GM23338 (cell line): Measurements from ENCODE around the gene NOC2L. TPM values are rescaled to one million over a fixed set of nuclear protein-coding genes. Genes with fewer than 3 reads are reported as not detected.

Experiments
- ATAC-seq: fragments of 200-7000 bp; cut with Tn5 transposase; 3 replicates; pipeline ENCODE4 v1.9.1; 2020
- DNase-seq: peaks from one replicate; pipeline ENCODE4 v3.0.0-alpha.2; 2015; ENCODE audit warnings: low spot score
- H2AFZ ChIP-seq: fragments of 200-600 bp; sonication (generic); 2 replicates; pipeline ENCODE4 v1.8.0; 2016; ENCODE audit warnings: antibody characterized with exemption, mild to moderate bottlenecking, moderate library complexity
- H3F3A ChIP-seq: fragments of 200-600 bp; sonication (generic); replicated peaks from 2 replicates; pipeline ENCODE4 v1.8.0; 2017; ENCODE audit warnings: antibody characterized with exemption, mixed run types, low read depth
- H3K27ac ChIP-seq: fragments of 200-600 bp; sonication (generic); 2 replicates; pipeline ENCODE4 v1.6.1; 2016; ENCODE audit warnings: low read depth
- H3K27me3 ChIP-seq: fragments of 200-600 bp; sonication (generic); 2 replicates; pipeline ENCODE4 v1.8.0; 2016; ENCODE audit warnings: mild to moderate bottlenecking, mixed run types, moderate library complexity; ENCODE audit not compliant: insufficient read depth
- H3K36me3 ChIP-seq: fragments of 200-600 bp; sonication (generic); 2 replicates; pipeline ENCODE4 v1.8.0; 2016; ENCODE audit warnings: mild to moderate bottlenecking; ENCODE audit not compliant: insufficient read depth
- H3K4me1 ChIP-seq: fragments of 200-600 bp; sonication (generic); 2 replicates; pipeline ENCODE4 v1.8.0; 2016; ENCODE audit warnings: mild to moderate bottlenecking, moderate library complexity; ENCODE audit not compliant: insufficient read depth
- H3K4me2 ChIP-seq: fragments of 200-600 bp; sonication (generic); 2 replicates; pipeline ENCODE4 v1.7.1; 2017; ENCODE audit warnings: mixed run types
- H3K4me3 ChIP-seq: fragments of 200-600 bp; sonication (generic); 2 replicates; pipeline ENCODE4 v1.6.1; 2016; ENCODE audit warnings: mixed run types
- H3K79me2 ChIP-seq: fragments of 200-600 bp; sonication (generic); replicated peaks from 2 replicates; pipeline ENCODE4 v1.8.0; 2017; ENCODE audit warnings: mild to moderate bottlenecking; ENCODE audit not compliant: insufficient read depth
- H3K9me2 ChIP-seq: fragments of 200-600 bp; sonication (generic); 2 replicates; pipeline ENCODE4 v1.8.0; 2017; ENCODE audit not compliant: insufficient read depth
- H4K20me1 ChIP-seq: fragments of 200-600 bp; sonication (generic); replicated peaks from 2 replicates; pipeline ENCODE4 v1.8.0; 2017; ENCODE audit warnings: mild to moderate bottlenecking; ENCODE audit not compliant: insufficient read depth
- H3K27ac Mint-ChIP-seq: 2 replicates; pipeline ENCODE4 v1.8.0; 2020; ENCODE audit warnings: inconsistent platforms, mild to moderate bottlenecking, moderate library complexity, mixed read lengths
- H3K27me3 Mint-ChIP-seq: 3 replicates; pipeline ENCODE4 v1.8.0; 2022; ENCODE audit warnings: low read depth, mild to moderate bottlenecking, moderate library complexity, mixed read lengths, inconsistent platforms; ENCODE audit not compliant: insufficient read depth, poor library complexity
- H3K36me3 Mint-ChIP-seq: 3 replicates; pipeline ENCODE4 v1.8.0; 2021; ENCODE audit warnings: low read depth, mild to moderate bottlenecking, inconsistent platforms, moderate library complexity, mixed read lengths
- H3K4me1 Mint-ChIP-seq: 3 replicates; pipeline ENCODE4 v1.8.0; 2020; ENCODE audit warnings: mild to moderate bottlenecking, inconsistent platforms, mixed read lengths
- H3K4me3 Mint-ChIP-seq: 3 replicates; pipeline ENCODE4 v1.8.0; 2021; ENCODE audit warnings: moderate library complexity, mild to moderate bottlenecking, inconsistent platforms, mixed read lengths
- H3K9me3 Mint-ChIP-seq: 3 replicates; pipeline ENCODE4 v1.8.0; 2020; ENCODE audit warnings: moderate library complexity, mild to moderate bottlenecking, inconsistent platforms, mixed read lengths
- CREB1 ChIP-seq: fragments of 250-450 bp; sonication (Bioruptor Pico); IDR thresholded peaks from 2 replicates; pipeline ENCODE4 v1.5.0; 2020; ENCODE audit warnings: low read depth, mild to moderate bottlenecking, moderate library complexity
- NANOG ChIP-seq: IDR thresholded peaks from 2 replicates; pipeline ENCODE4 v1.6.1; 2016; ENCODE audit warnings: antibody characterized with exemption, borderline replicate concordance
- ZNF114 ChIP-seq: fragments of 250-450 bp; sonication (Bioruptor Pico); IDR thresholded peaks from 2 replicates; pipeline ENCODE4 v1.5.0; 2020; ENCODE audit warnings: mild to moderate bottlenecking, moderate library complexity
- polyA plus RNA-seq: library from polyadenylated mRNA; unstranded; fragments of >200 nt; fragmentation: Nextera tagmentation; extraction: Ambion mirVana; gene quantifications from 2 replicates; pipeline ENCODE4 v1.2.1, GENCODE V29; 2016
- total RNA-seq: library from RNA; depleted of rRNA; stranded (reverse); fragments of >200 nt; shearing (Covaris generic); gene quantifications from 2 replicates; pipeline ENCODE4 v1.2.3, GENCODE V29; 2014
- TF ChIP-seq, protein P1 (sequence below): IDR thresholded peaks from one replicate; pipeline ENCODE4 v1.6.1; 2018; ENCODE audit warnings: antibody characterized with exemption; ENCODE audit not compliant: unreplicated experiment
- TF ChIP-seq, protein P2 (sequence below): IDR thresholded peaks from 2 replicates; pipeline ENCODE4 v1.6.1; 2016; ENCODE audit warnings: antibody characterized with exemption

Gene NOC2L
- total and polyA plus RNA-seq, 2 experiments from 2014 or later, result 79.3 to 125 TPM

DNA sequence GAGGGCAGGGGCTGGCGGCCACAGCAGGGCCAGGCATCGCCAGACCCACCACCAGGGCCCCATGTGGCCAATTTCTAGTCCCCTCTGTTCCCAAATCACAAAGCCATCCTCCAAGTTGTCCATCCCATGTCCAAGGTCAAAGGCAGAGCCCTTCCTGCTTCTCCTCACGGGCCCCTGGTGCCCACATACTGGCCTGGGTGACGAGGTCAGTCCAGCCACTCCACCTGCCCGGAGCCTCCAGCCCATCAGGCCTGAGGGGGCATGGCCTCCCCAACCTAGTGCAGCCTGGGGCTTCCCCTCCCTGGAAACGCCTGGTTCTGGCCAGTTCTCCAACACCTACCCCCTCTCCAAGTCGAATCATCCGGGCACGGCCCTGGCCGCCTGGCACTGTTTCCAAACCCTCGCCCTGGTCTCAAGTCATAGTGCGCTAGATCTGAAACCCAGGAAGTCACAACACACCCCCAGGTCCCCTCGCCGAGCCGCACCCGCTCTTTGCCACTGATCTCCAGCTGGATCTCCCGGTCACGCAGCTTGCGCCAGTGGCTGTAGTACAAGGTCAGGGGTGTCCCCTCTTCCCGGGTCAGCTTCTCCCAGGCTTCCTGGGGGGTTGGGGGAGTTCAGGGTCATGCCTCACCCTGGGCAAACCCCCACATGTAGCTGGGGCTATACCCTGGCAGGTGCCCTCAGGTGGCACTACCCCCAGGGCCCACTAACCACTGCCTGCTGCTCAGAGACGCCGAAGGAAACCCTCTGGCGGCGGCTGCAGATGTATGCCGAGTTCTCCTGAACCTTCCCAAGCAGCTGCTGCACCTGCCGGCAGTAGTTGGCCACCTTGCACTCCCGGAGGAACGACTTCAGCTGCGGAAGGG lies 13.1 kb downstream of the NOC2L start:
- H3K36me3 ChIP-seq, result peaks cover 17% of the 10 kb centered on the region
- peaks cover 33% of the 10 kb centered on the region for H3K27me3 ChIP-seq
- Mint-ChIP-seq H3K27me3 (peaks cover 26% of the 10 kb centered on the region), H3K4me3 (no peak overlapping the region), H3K4me1 (peaks cover 7% of the 10 kb centered on the region; the same call in 1 of the 3 replicates), H3K36me3 (peaks cover 37% of the 10 kb centered on the region), H3K27ac (no peak overlapping the region), H3K9me3 (peaks cover 3% of the 10 kb centered on the region; the same call in 1 of the 3 replicates)
- H3K4me3 ChIP-seq, result no peak overlapping the region
- no peaks in the 10 kb centered on the region; the same call in 1 of the 2 replicates for H4K20me1 ChIP-seq
- 0 out of 2 replicates have a peak, but pooled peaks cover 3% of the 10 kb centered on the region for H3F3A ChIP-seq
- TF ChIP-seq, protein P1, sequence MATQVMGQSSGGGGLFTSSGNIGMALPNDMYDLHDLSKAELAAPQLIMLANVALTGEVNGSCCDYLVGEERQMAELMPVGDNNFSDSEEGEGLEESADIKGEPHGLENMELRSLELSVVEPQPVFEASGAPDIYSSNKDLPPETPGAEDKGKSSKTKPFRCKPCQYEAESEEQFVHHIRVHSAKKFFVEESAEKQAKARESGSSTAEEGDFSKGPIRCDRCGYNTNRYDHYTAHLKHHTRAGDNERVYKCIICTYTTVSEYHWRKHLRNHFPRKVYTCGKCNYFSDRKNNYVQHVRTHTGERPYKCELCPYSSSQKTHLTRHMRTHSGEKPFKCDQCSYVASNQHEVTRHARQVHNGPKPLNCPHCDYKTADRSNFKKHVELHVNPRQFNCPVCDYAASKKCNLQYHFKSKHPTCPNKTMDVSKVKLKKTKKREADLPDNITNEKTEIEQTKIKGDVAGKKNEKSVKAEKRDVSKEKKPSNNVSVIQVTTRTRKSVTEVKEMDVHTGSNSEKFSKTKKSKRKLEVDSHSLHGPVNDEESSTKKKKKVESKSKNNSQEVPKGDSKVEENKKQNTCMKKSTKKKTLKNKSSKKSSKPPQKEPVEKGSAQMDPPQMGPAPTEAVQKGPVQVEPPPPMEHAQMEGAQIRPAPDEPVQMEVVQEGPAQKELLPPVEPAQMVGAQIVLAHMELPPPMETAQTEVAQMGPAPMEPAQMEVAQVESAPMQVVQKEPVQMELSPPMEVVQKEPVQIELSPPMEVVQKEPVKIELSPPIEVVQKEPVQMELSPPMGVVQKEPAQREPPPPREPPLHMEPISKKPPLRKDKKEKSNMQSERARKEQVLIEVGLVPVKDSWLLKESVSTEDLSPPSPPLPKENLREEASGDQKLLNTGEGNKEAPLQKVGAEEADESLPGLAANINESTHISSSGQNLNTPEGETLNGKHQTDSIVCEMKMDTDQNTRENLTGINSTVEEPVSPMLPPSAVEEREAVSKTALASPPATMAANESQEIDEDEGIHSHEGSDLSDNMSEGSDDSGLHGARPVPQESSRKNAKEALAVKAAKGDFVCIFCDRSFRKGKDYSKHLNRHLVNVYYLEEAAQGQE, result no peak
- no peak for TF ChIP-seq CREB1
- H3K27ac ChIP-seq, result no peak overlapping the region
- no peak for ATAC-seq
- no peak for DNase-seq
- no peak overlapping the region for H3K4me2 ChIP-seq
- peaks cover 5% of the 10 kb centered on the region; the same call in 1 of the 2 replicates for H3K4me1 ChIP-seq
- no peak overlapping the region for H2AFZ ChIP-seq
- H3K9me2 ChIP-seq, result no peaks in the 10 kb centered on the region
- no peaks in the 10 kb centered on the region for H3K79me2 ChIP-seq

DNA sequence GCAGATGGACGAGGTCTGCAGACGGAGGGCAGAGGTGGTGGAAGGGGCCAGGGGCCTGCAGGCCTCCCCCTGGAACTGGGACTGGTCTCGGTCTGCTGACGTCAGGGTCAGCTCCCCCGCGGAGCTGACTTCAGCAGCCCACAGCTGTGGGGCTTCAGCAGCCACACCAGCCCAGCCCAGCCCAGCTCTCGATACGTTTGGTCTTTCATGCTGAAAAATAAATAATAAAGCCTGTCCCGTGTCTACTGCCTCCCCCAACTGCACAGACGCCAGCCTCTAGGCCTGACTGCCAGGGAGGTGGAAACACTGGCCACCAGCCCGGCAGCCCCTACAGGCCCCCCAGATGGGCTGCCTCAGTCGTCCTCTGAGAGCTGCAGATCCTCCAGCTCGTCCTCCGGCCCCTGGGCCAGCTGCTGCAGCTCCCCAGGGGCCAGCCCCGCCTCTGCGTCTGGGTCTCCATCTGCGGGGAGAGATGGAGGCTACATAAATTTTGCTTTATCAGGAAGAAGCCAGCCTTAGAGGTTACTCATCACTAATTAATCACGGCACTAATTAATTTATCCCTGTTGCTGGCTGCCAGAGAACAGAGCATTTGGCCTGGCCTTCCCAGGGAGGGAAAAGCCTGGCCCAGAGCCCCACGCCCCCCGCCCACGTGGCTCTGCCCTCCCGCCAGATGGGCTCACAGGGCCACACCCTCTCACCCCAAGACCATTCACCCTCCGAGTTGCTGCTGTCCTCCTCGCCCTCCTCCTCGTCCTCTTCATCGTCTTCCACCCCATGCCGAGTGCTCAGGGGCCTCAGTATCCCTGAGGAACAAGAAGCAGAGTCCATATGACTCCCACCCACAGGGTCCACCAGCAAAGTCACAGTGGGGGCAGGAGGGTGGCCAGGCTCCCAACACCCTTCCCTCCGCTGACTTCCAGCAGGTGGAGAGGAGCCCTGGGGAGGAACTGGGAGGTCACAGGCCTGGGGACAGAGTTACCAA lies 14.4 kb downstream of the NOC2L start:
- Histone ChIP-seq H3K9me2 (no peaks in the 10 kb centered on the region), H3F3A (0 out of 2 replicates have a peak, but pooled peaks cover 3% of the 10 kb centered on the region), H3K4me1 (peaks cover 5% of the 10 kb centered on the region; the same call in 1 of the 2 replicates), H3K36me3 (peaks cover 6% of the 10 kb centered on the region; the same call in 1 of the 2 replicates), H3K27me3 (peaks cover 46% of the 10 kb centered on the region), H3K4me2 (no peak overlapping the region), H3K27ac (no peak overlapping the region), H4K20me1 (no peaks in the 10 kb centered on the region; the same call in 1 of the 2 replicates), H2AFZ (no peak overlapping the region), H3K4me3 (no peak overlapping the region), H3K79me2 (no peaks in the 10 kb centered on the region)
- Mint-ChIP-seq H3K36me3 (peaks cover 24% of the 10 kb centered on the region), H3K4me3 (no peak overlapping the region), H3K27me3 (peaks cover 30% of the 10 kb centered on the region), H3K27ac (no peak overlapping the region), H3K4me1 (peaks cover 7% of the 10 kb centered on the region; the same call in 1 of the 3 replicates), H3K9me3 (peaks cover 3% of the 10 kb centered on the region; the same call in 1 of the 3 replicates)
- DNase-seq (no peak), ATAC-seq (no peak)
- TF ChIP-seq NANOG, result no peak
- no peak for TF ChIP-seq ZNF114 (CRISPR knock-in tag)
- TF ChIP-seq CREB1, result no peak
- TF ChIP-seq, protein P2, sequence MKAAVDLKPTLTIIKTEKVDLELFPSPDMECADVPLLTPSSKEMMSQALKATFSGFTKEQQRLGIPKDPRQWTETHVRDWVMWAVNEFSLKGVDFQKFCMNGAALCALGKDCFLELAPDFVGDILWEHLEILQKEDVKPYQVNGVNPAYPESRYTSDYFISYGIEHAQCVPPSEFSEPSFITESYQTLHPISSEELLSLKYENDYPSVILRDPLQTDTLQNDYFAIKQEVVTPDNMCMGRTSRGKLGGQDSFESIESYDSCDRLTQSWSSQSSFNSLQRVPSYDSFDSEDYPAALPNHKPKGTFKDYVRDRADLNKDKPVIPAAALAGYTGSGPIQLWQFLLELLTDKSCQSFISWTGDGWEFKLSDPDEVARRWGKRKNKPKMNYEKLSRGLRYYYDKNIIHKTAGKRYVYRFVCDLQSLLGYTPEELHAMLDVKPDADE, result no peak
